Right renal pelvis (tissue), 4 donors: Measurements from ENCODE around the gene KDM4E. TPM values are rescaled to one million over a fixed set of nuclear protein-coding genes. Genes with fewer than 3 reads are reported as not detected.
"Not testable (repeated sequence)": the region's sequence is repeated elsewhere in the genome, so short reads cannot be mapped to it uniquely, and the experiment has no call there.

ENCODE experiments used
- DNase-seq, 4 donors: peaks; one replicate each; pipeline ENCODE4 v3.0.0-alpha.2; 2013; ENCODE audit warnings: low read depth in 4 of 4, low spot score in 3 of 4, missing footprints in 1 of 4
- polyA plus RNA-seq, 4 donors: library from polyadenylated mRNA; unstranded; fragments of 120-200 nt; gene quantifications; one replicate each; pipeline ENCODE4 v1.2.1, GENCODE V29; 2013; ENCODE audit not compliant: insufficient read length in 4 of 4

KDM4E gene
- polyA plus RNA-seq, 4 donors, result 0.12 to 0.24 (median 0.20) TPM

- not testable (repeated sequence) for DNase-seq
Observed at GRCh38 chr11:95049122-95049521, 24.1 kb downstream of the KDM4E start, which contains the start of gene KDM4F. Gene KDM4F, plus strand, starts transcription at chr11:95049422.

GRCh38 chr11:95050595-95051202 is 25.6 kb downstream of the KDM4E start:
- DNase-seq, result no peak

GRCh38 chr11:95054356-95054755 is 29.3 kb downstream of the KDM4E start:
- DNase-seq, result no peak

- no peak for DNase-seq
Observed at GRCh38 chr11:95055283-95055897, 30.3 kb downstream of the KDM4E start.

- DNase-seq, result no peak
Observed at GRCh38 chr11:95057959-95058358, 32.9 kb downstream of the KDM4E start.

GRCh38 chr11:95058621-95059020 is 33.6 kb downstream of the KDM4E start:
- DNase-seq, result no peak

- no peak for DNase-seq
Observed at GRCh38 chr11:95059046-95059445, 34.0 kb downstream of the KDM4E start.

GRCh38 chr11:95065336-95065735 is 40.3 kb downstream of the KDM4E start:
- no peak for DNase-seq

- DNase-seq, result no peak
Observed at GRCh38 chr11:95066716-95067038, 41.6 kb downstream of the KDM4E start, which contains the start of gene SRSF8. Gene SRSF8, plus strand, starts transcription at chr11:95066919. Its CDS starts 308 bp downstream, at chr11:95067227.

GRCh38 chr11:95067039-95067840 is 42.2 kb downstream of the KDM4E start:
- DNase-seq, result peak in 2 of 4 donors; percentile 56 to 70

GRCh38 chr11:95067841-95068219 is 42.8 kb downstream of the KDM4E start:
- DNase-seq, result peak in 1 of 4 donors; percentile 20

- DNase-seq, result peak in 3 of 4 donors; percentile 56 to 90 (median 89)
Observed at GRCh38 chr11:95068549-95068948, 43.5 kb downstream of the KDM4E start.

GRCh38 chr11:95070471-95070870 is 45.4 kb downstream of the KDM4E start:
- no peak for DNase-seq

- DNase-seq, result no peak
Observed at GRCh38 chr11:95072948-95073347, 47.9 kb downstream of the KDM4E start.

GRCh38 chr11:95074792-95075563 is 49.9 kb downstream of the KDM4E start:
- DNase-seq, result no peak

GRCh38 chr11:95076416-95076815 is 51.4 kb downstream of the KDM4E start:
- DNase-seq, result no peak

- DNase-seq, result no peak
Observed at GRCh38 chr11:95076981-95077380, 51.9 kb downstream of the KDM4E start.
